Tibial nerve (tissue), 4 donors: ENCODE data around the gene TFB1M.

Experiments used
- EP300 ChIP-seq, 2 donors: sonication (generic); formaldehyde crosslinking; IDR thresholded peaks; one replicate each; pipeline ENCODE4 v1.6.1; 2017; ENCODE audit warnings: antibody characterized with exemption in 2 of 2, mild to moderate bottlenecking in 1 of 2
- POLR2A ChIP-seq, 2 donors: fragments of 450-650 bp; IDR thresholded peaks; one replicate each; pipeline ENCODE4 v1.6.1; 2017; ENCODE audit warnings: antibody characterized with exemption in 2 of 2, mild to moderate bottlenecking in 2 of 2, moderate library complexity in 2 of 2
- TF ChIP-seq, protein P1 (sequence below), 5 experiments: fragments of 200-600 bp in 3 of 5; fragments of 450-650 bp in 2 of 5; sonication (generic) in 3 of 5; IDR thresholded peaks; one replicate each; pipeline ENCODE4 v1.5.1; 2016 to 2019; ENCODE audit warnings: antibody characterized with exemption in 5 of 5, mild to moderate bottlenecking in 3 of 5, moderate library complexity in 2 of 5

DNA sequence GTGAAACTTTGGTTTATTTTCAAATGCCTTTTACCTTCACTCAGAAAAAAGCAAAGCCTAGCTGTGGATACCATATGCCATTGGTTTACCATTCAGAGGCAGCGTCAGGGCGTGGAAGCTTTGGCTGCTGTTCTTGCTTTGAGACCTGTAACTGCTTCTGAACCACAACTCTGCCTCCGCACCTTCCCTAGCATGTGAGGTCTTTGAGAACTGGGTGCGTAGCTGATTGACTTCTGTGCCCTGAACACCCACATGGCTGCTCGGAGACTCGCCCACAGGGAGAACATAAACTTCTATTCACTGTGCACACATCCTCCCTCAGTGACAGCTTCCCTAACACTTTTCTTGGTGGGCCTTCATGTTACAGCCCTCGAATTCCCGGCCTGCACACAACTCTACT, 61.7 kb downstream of the TFB1M start:
- TF ChIP-seq, protein P1, sequence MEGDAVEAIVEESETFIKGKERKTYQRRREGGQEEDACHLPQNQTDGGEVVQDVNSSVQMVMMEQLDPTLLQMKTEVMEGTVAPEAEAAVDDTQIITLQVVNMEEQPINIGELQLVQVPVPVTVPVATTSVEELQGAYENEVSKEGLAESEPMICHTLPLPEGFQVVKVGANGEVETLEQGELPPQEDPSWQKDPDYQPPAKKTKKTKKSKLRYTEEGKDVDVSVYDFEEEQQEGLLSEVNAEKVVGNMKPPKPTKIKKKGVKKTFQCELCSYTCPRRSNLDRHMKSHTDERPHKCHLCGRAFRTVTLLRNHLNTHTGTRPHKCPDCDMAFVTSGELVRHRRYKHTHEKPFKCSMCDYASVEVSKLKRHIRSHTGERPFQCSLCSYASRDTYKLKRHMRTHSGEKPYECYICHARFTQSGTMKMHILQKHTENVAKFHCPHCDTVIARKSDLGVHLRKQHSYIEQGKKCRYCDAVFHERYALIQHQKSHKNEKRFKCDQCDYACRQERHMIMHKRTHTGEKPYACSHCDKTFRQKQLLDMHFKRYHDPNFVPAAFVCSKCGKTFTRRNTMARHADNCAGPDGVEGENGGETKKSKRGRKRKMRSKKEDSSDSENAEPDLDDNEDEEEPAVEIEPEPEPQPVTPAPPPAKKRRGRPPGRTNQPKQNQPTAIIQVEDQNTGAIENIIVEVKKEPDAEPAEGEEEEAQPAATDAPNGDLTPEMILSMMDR (IDR thresholded peaks at IDR 0.05), result no peak
- TF ChIP-seq POLR2A (IDR thresholded peaks at IDR 0.05), result no peak
- peak in 1 of 2 donors; percentile 32 for TF ChIP-seq EP300 (IDR thresholded peaks at IDR 0.05)
